ENCODE data around the gene SMARCC2.

The SMARCC2 gene

DNA sequence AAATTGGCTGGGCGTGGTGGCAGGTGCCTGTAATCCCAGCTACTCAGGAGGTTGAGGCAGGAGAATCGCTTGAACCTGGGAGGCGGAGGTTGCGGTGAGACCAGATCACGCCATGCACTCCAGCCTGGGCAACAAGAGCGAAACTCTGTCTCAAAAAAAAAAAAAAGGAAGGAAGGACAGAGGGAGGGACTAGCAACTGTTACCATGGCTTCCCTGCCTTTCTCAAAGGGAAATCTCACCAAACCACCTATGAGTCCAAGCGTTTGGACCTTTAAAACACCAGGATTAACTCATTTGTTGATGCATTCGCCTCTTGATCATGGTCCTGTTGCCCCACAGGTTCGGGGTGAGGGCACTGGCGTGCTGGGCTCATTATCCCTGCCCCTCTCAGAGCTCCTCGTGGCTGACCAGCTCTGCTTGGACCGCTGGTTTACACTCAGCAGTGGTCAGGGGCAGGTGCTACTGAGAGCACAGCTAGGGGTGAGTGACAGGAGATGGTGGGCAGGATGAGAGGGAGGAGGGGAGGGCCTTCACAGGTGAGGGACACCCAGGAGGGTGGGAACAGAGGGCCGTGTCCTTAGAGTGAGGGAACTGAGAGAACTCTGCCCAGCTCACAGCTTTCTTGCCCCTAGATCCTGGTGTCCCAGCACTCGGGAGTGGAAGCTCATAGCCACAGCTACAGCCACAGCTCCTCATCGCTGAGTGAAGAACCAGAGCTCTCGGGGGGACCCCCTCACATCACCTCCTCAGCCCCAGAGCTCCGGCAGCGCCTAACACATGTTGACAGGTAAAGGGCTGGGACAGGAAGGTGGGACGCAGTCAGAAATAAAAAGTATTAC, 47.1 kb downstream of the SMARCC2 start:
- no peaks in the 10 kb centered on the region for H3K27me3 ChIP-seq (ENCODE audit: control insufficient read depth, insufficient read depth, low read length)
- H3K4me1 ChIP-seq (ENCODE audit: control insufficient read depth, low read depth, low read length), result no peaks in the 10 kb centered on the region
- H3K9me3 ChIP-seq (ENCODE audit: control insufficient read depth, low read depth, low read length), result no peaks in the 10 kb centered on the region
- no peak overlapping the region for H3K4me3 ChIP-seq (ENCODE audit: low read length)
- peaks cover 63% of the 10 kb centered on the region for H3K36me3 ChIP-seq (ENCODE audit: control insufficient read depth, low read depth, low read length)
- no peak overlapping the region for H3K9ac ChIP-seq (ENCODE audit: low read length)
- no peak overlapping the region for H3K27ac ChIP-seq (ENCODE audit: low read length)

DNA sequence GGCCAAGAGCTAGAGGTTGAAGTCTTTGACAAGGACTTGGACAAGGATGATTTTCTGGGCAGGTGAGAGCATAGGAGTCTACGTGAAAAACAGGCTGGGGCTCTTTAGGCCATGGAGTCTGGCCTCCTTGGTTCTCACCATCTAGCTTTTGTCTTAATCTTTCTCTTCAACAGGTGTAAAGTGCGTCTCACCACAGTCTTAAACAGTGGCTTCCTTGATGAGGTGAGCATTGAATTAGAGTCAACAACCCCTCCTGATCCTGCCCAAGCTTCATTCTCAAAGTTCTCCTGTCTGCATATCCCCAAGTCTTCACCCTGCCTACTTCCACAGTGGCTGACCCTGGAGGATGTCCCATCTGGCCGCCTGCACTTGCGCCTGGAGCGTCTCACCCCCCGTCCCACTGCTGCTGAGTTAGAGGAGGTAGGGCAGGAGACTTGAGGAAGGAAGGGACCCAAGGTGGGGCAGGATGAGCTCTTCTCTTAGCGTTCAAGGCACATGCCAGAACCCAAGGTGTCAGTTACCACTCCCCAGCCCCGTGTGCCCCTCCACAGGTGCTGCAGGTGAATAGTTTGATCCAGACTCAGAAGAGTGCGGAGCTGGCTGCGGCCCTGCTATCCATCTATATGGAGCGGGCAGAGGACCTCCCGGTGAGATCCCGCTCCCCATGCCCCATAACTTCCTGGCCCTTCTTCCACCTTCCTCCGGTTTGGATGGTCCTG, 51.3 kb downstream of the SMARCC2 start:
- Histone ChIP-seq H3K9me3 (ENCODE audit: control insufficient read depth, low read depth, low read length) (no peaks in the 10 kb centered on the region), H3K36me3 (ENCODE audit: control insufficient read depth, low read depth, low read length) (peaks cover 69% of the 10 kb centered on the region), H3K27ac (ENCODE audit: low read length) (no peak overlapping the region), H3K4me1 (ENCODE audit: control insufficient read depth, low read depth, low read length) (no peaks in the 10 kb centered on the region), H3K27me3 (ENCODE audit: control insufficient read depth, insufficient read depth, low read length) (no peaks in the 10 kb centered on the region), H3K4me3 (ENCODE audit: low read length) (no peak overlapping the region), H3K9ac (ENCODE audit: low read length) (no peak overlapping the region)

DNA sequence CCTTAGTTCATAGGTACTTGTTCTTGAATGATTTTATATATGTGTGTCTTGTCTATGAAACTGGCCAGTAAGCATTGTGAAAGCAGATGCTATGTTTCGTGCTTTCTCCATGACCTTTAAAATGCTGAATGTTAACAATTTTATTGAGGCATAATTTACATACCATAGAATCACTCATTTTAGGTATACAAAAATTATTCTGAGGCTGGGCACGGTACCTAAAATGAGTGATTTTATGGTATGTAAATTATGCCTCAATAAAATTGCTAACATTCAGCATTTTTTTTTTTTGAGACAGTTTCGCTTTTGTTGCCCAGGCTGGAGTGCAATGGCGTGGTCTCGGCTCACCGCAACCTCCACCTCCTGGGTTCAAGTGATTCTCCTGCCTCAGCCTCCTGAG, 54.4 kb downstream of the SMARCC2 start:
- Histone ChIP-seq H3K27me3 (ENCODE audit: control insufficient read depth, insufficient read depth, low read length) (no peaks in the 10 kb centered on the region), H3K4me1 (ENCODE audit: control insufficient read depth, low read depth, low read length) (no peaks in the 10 kb centered on the region), H3K9me3 (ENCODE audit: control insufficient read depth, low read depth, low read length) (no peaks in the 10 kb centered on the region), H3K36me3 (ENCODE audit: control insufficient read depth, low read depth, low read length) (peaks cover 70% of the 10 kb centered on the region), H3K9ac (ENCODE audit: low read length) (no peak overlapping the region), H3K4me3 (ENCODE audit: low read length) (no peak overlapping the region), H3K27ac (ENCODE audit: low read length) (no peak overlapping the region)

DNA sequence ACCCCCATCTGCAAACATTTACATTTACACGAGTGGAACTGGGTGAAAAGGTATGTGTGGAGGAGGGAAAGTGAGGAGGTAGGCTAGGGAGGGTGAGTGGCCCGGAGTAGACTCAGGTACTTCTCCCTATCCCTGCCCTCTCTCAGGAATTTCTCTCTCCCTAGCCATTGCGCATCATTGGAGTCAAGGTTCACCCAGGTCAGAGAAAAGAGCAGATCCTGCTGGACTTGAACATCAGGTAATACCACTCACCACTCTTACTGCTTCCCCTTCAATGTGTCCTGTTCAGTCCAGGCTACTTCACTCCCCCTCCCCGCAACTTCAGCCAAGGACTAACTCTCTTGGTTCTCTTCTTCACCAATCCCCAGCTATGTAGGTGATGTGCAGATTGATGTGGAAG, 58.4 kb downstream of the SMARCC2 start:
- Histone ChIP-seq H3K9me3 (ENCODE audit: control insufficient read depth, low read depth, low read length) (no peaks in the 10 kb centered on the region), H3K4me1 (ENCODE audit: control insufficient read depth, low read depth, low read length) (peaks cover 18% of the 10 kb centered on the region), H3K27me3 (ENCODE audit: control insufficient read depth, insufficient read depth, low read length) (no peaks in the 10 kb centered on the region), H3K4me3 (ENCODE audit: low read length) (no peak overlapping the region), H3K9ac (ENCODE audit: low read length) (no peak overlapping the region), H3K36me3 (ENCODE audit: control insufficient read depth, low read depth, low read length) (peaks cover 35% of the 10 kb centered on the region), H3K27ac (ENCODE audit: low read length) (no peak overlapping the region)

GRCh38 chr12:56129942-56130495, 59.3 kb downstream of the SMARCC2 start:
- H3K27ac ChIP-seq (ENCODE audit: low read length), result no peak overlapping the region
- H3K9me3 ChIP-seq (ENCODE audit: control insufficient read depth, low read depth, low read length), result no peaks in the 10 kb centered on the region
- H3K4me1 ChIP-seq (ENCODE audit: control insufficient read depth, low read depth, low read length), result peaks cover 18% of the 10 kb centered on the region
- H3K9ac ChIP-seq (ENCODE audit: low read length), result no peak overlapping the region
- peaks cover 35% of the 10 kb centered on the region for H3K36me3 ChIP-seq (ENCODE audit: control insufficient read depth, low read depth, low read length)
- no peaks in the 10 kb centered on the region for H3K27me3 ChIP-seq (ENCODE audit: control insufficient read depth, insufficient read depth, low read length)
- peak overlapping the region; percentile 82 for H3K4me3 ChIP-seq (ENCODE audit: low read length)

GRCh38 chr12:56129206-56129941, 59.9 kb downstream of the SMARCC2 start:
- Histone ChIP-seq H3K9ac (ENCODE audit: low read length) (peak overlapping the region; percentile 84), H3K27me3 (ENCODE audit: control insufficient read depth, insufficient read depth, low read length) (no peaks in the 10 kb centered on the region), H3K9me3 (ENCODE audit: control insufficient read depth, low read depth, low read length) (no peaks in the 10 kb centered on the region), H3K27ac (ENCODE audit: low read length) (no peak overlapping the region), H3K4me1 (ENCODE audit: control insufficient read depth, low read depth, low read length) (peaks cover 18% of the 10 kb centered on the region), H3K36me3 (ENCODE audit: control insufficient read depth, low read depth, low read length) (peaks cover 35% of the 10 kb centered on the region), H3K4me3 (ENCODE audit: low read length) (peak overlapping the region; percentile 82)

- Histone ChIP-seq H3K9me3 (ENCODE audit: control insufficient read depth, low read depth, low read length) (no peaks in the 10 kb centered on the region), H3K36me3 (ENCODE audit: control insufficient read depth, low read depth, low read length) (peaks cover 29% of the 10 kb centered on the region), H3K4me3 (ENCODE audit: low read length) (peak overlapping the region; percentile 82), H3K27me3 (ENCODE audit: control insufficient read depth, insufficient read depth, low read length) (no peaks in the 10 kb centered on the region), H3K27ac (ENCODE audit: low read length) (no peak overlapping the region), H3K9ac (ENCODE audit: low read length) (peak overlapping the region; percentile 84), H3K4me1 (ENCODE audit: control insufficient read depth, low read depth, low read length) (peaks cover 18% of the 10 kb centered on the region)
Observed at GRCh38 chr12:56128670-56129205, 60.5 kb downstream of the SMARCC2 start.

DNA sequence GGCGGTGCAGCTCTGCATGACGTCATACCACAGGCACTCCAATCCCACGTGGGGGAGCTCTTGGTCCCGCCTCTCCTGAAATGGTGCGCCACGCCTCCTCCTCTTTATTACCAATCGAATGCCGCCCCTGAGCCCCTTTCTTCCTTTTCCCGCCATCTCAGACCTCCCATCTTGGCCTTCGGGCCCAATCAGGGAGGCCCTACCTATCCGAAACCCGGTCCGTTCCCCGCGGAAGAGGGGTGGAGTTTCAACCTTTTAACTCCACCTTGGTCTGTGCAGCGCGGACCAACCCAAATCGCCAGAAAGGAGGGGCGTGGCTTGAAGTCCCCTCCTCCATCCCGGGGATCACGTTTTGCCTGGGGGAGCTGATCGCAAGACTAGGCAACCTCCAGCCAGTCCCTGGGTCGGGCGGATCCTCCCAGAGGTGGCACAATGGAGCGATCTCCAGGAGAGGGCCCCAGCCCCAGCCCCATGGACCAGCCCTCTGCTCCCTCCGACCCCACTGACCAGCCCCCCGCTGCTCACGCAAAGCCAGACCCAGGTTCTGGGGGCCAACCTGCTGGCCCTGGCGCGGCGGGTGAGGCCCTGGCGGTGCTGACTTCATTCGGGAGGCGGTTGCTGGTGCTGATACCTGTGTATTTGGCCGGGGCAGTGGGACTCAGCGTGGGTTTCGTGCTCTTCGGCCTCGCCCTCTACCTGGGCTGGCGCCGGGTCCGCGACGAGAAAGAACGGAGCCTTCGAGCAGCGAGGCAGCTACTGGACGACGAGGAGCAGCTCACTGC, 61.2 kb downstream of the SMARCC2 start, which contains the start of gene ESYT1:
Gene ESYT1, plus strand, starts transcription at position 380 of the 782 bp plus-strand sequence. Its CDS starts 53 bp downstream, at position 433.
- Histone ChIP-seq H3K4me3 (ENCODE audit: low read length) (peak within 1 kb of the TSS; percentile 82), H3K27ac (ENCODE audit: low read length) (peak within 1 kb of the TSS; percentile 68), H3K4me1 (ENCODE audit: control insufficient read depth, low read depth, low read length) (peaks cover 18% of the 10 kb centered on the region)

GRCh38 chr12:56127485-56127887, 61.8 kb downstream of the SMARCC2 start:
- Histone ChIP-seq H3K4me3 (ENCODE audit: low read length) (peak overlapping the region; percentile 65), H3K27ac (ENCODE audit: low read length) (peak overlapping the region; percentile 68), H3K36me3 (ENCODE audit: control insufficient read depth, low read depth, low read length) (peaks cover 20% of the 10 kb centered on the region)

More for the DNA sequence above, 61.2 kb downstream of the SMARCC2 start, which contains the start of gene ESYT1:
- Histone ChIP-seq H3K9me3 (ENCODE audit: control insufficient read depth, low read depth, low read length) (no peaks in the 10 kb centered on the region), H3K27me3 (ENCODE audit: control insufficient read depth, insufficient read depth, low read length) (no peaks in the 10 kb centered on the region), H3K36me3 (ENCODE audit: control insufficient read depth, low read depth, low read length) (peaks cover 22% of the 10 kb centered on the region), H3K9ac (ENCODE audit: low read length) (peak within 1 kb of the TSS; percentile 84)

DNA sequence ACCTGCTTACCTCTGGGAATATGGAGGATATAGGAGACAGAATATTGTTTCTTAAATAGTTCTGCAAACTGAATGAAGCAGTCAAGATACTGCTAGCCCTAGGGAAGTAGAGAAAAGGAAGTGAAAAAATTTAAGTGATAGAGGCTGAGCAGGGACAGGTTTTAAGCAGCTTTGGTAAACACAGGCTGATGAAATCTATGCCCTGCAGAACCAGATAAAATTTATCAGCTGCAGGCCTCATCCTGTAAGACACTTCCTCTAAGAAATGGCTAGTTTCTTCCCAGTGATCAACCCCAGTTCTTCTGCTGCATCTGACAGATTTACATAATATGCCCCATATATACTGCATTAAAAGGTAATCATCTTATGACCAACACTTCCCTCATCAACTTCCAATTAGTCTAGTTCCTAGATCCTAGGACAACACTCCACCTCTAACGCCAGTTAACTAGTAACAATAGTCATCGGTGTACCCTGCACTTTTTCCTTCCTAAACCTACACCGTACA, 62.5 kb downstream of the SMARCC2 start:
- no peaks in the 10 kb centered on the region for H3K27me3 ChIP-seq (ENCODE audit: control insufficient read depth, insufficient read depth, low read length)
- H3K4me1 ChIP-seq (ENCODE audit: control insufficient read depth, low read depth, low read length), result peaks cover 18% of the 10 kb centered on the region
- peak overlapping the region; percentile 74 for H3K9ac ChIP-seq (ENCODE audit: low read length)
- peaks cover 13% of the 10 kb centered on the region for H3K36me3 ChIP-seq (ENCODE audit: control insufficient read depth, low read depth, low read length)
- peak overlapping the region; percentile 60 for H3K27ac ChIP-seq (ENCODE audit: low read length)
- no peaks in the 10 kb centered on the region for H3K9me3 ChIP-seq (ENCODE audit: control insufficient read depth, low read depth, low read length)
- H3K4me3 ChIP-seq (ENCODE audit: low read length), result peak overlapping the region; percentile 65

More at GRCh38 chr12:56127485-56127887, 61.8 kb downstream of the SMARCC2 start:
- no peaks in the 10 kb centered on the region for H3K27me3 ChIP-seq (ENCODE audit: control insufficient read depth, insufficient read depth, low read length)
- H3K9me3 ChIP-seq (ENCODE audit: control insufficient read depth, low read depth, low read length), result no peaks in the 10 kb centered on the region
- H3K4me1 ChIP-seq (ENCODE audit: control insufficient read depth, low read depth, low read length), result peaks cover 18% of the 10 kb centered on the region
- peak overlapping the region; percentile 74 for H3K9ac ChIP-seq (ENCODE audit: low read length)

Measured in iPS-18a (cell line).